Rectal smooth muscle tissue (tissue), 1 donor: ENCODE data around the gene MAP2K2.

Experiments used
- H3K27ac ChIP-seq: one replicate; pipeline ENCODE4 v1.7.0; 2013; ENCODE audit warnings: low read depth, low read length, inconsistent platforms
- H3K27me3 ChIP-seq: one replicate; pipeline ENCODE4 v1.7.0; 2013; ENCODE audit warnings: low read length; ENCODE audit not compliant: control insufficient read depth, insufficient read depth
- H3K36me3 ChIP-seq: one replicate; pipeline ENCODE4 v1.7.0; 2013; ENCODE audit warnings: low read length; ENCODE audit not compliant: control insufficient read depth, insufficient read depth
- H3K4me1 ChIP-seq: one replicate; pipeline ENCODE4 v1.7.0; 2013; ENCODE audit warnings: low read length; ENCODE audit not compliant: control insufficient read depth, insufficient read depth
- H3K4me3 ChIP-seq: one replicate; pipeline ENCODE4 v1.7.0; 2013; ENCODE audit warnings: low read length
- H3K9ac ChIP-seq: one replicate; pipeline ENCODE4 v1.7.0; 2013; ENCODE audit warnings: low read length

The MAP2K2 gene

DNA sequence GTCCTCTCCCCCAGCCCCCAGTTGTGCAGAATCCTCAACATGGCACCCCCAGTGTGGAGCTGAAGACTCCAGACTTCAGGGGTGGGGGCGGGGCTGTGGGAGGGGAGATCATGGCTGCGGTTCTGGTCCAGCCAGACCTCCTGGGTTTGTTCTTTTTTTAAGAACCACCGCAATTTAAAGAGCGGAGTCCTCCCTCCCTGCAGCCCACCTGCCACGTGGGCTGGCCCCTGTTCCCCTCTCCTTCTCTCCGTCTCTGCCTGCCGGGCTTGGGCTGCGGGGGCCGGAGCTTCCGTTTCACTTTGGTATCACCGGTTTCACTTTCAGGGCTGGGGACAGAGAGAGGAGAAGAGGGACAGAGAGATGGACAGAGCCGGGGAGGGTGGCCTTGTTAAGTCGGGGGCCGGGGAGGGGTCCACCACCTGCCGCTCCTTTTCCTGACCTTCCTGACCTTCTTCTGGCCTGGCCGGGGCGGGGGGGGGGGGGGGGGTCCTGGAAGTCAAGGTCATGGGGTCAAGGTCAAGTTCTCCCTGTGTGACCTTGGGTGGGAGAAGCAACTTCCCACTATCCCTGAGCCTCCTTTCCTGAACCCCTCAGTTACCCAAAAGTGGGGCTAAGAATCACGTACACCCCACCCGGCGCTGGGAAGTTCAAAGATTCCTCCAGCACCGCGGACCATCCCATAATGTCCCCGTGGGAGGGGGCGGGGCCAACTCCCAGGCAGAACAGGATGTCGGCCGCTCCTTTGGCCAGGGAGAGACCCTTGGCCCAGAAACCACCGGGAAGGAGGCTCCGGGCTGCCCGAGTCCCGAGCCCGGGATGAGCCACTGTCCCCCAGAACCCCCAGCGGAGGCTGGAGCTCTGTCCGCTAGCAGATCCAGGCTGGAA, 45.9 kb downstream of the MAP2K2 start:
- Histone ChIP-seq H3K27ac (peak overlapping the region; percentile 62), H3K9ac (no peak overlapping the region), H3K27me3 (no peaks in the 10 kb centered on the region), H3K36me3 (no peaks in the 10 kb centered on the region), H3K4me1 (peaks cover 2% of the 10 kb centered on the region), H3K4me3 (peak overlapping the region; percentile 65)

DNA sequence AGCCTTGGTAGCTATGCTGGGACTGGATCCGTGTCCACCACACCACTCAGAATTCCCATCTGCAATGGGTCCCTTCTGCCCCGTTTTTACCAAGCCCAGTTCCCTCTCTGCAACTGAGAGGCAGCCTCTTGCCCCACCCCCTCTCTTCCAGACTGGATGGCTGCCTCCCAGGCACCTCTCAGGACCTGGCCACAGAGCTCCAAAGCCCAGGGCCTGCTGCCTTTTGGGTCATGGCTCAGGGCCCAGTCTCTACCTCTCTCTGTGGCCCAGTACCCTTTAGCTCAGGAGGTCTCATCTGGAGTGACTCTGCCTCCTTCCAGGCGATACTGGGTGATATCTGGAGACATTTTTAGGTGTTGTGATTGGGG, 46.9 kb downstream of the MAP2K2 start:
- H3K9ac ChIP-seq = no peak overlapping the region
- no peaks in the 10 kb centered on the region for H3K36me3 ChIP-seq
- peaks cover 2% of the 10 kb centered on the region for H3K4me1 ChIP-seq
- peak overlapping the region; percentile 62 for H3K27ac ChIP-seq
- H3K27me3 ChIP-seq = no peaks in the 10 kb centered on the region
- no peak overlapping the region for H3K4me3 ChIP-seq

DNA sequence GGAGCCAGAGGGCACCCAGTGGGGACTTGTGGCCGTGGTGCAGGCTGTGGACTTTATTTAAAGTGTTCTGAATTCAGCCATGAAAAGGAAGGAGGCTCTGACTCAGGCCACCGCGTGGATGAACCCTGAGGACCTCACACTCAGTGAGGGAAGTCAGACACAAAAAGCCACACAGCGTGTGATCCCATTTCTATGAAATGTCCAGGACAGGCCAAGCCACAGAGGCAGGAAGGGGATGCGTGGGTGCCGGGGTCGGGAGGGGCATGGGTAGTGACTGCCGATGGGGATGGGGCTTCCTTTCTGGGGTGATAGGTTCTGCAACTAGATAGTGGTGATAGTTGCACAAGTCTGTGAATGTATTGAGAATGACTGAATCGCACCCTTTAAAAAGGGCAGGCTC, 48.5 kb downstream of the MAP2K2 start:
- Histone ChIP-seq H3K36me3 (no peaks in the 10 kb centered on the region), H3K9ac (no peak overlapping the region), H3K4me3 (no peak overlapping the region), H3K4me1 (peaks cover 2% of the 10 kb centered on the region), H3K27me3 (no peaks in the 10 kb centered on the region), H3K27ac (no peak overlapping the region)

GRCh38 chr19:4071610-4072009, 52.3 kb downstream of the MAP2K2 start:
- no peak overlapping the region for H3K27ac ChIP-seq
- no peak overlapping the region for H3K4me3 ChIP-seq
- peaks cover 5% of the 10 kb centered on the region for H3K4me1 ChIP-seq
- H3K36me3 ChIP-seq = no peaks in the 10 kb centered on the region
- no peaks in the 10 kb centered on the region for H3K27me3 ChIP-seq
- no peak overlapping the region for H3K9ac ChIP-seq

GRCh38 chr19:4069331-4069959, 54.5 kb downstream of the MAP2K2 start:
- H3K36me3 ChIP-seq = no peaks in the 10 kb centered on the region
- H3K27me3 ChIP-seq = no peaks in the 10 kb centered on the region
- peaks cover 5% of the 10 kb centered on the region for H3K4me1 ChIP-seq
- H3K9ac ChIP-seq = no peak overlapping the region
- H3K27ac ChIP-seq = no peak overlapping the region
- H3K4me3 ChIP-seq = peak overlapping the region; percentile 27

DNA sequence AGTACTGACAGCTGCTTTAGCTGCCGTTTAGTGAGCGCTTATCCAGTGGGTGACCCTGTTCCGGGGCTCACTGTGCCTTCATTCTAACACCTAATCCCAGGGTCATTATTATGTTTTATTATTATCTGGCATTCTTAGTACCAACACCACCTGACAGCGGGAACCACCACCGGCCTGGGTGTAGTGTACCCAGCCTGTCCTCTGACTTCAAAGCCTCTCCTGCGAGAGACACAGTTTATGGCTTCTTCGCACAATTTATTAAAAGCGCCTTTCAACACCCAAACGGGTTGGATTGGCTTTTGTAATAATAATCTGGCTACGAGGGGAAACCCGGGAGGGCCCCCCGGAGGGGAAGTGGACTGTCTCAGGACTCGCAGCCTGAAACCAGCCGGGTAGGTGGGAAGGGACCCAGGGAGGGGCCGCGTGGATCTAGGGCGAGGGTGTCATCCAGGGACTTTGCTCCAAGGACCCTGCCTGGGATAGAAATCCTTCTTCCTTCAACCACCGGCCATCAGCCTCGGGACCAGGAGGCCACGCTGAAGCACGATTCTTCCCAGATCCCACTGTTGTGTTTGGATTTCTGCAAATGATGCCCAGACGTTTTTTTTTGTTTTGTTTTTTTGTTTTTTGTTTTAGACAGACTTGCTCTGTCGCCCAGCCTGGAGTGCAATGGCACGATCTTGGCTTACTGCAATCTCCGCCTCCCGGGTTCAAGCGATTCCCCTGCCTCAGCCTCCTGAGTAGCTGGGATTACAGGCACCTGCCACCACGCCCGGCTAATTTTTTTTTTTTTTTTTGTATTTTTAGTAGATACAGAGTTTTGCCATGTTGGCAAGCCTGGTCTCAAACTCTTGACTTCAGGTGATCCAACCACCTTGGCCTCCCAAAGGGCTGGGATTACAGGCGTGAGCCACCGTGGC, 55.6 kb downstream of the MAP2K2 start:
- Histone ChIP-seq H3K36me3 (no peaks in the 10 kb centered on the region), H3K4me1 (peaks cover 10% of the 10 kb centered on the region), H3K27ac (peak overlapping the region; percentile 93), H3K4me3 (peak overlapping the region; percentile 60), H3K27me3 (no peaks in the 10 kb centered on the region), H3K9ac (peak overlapping the region; percentile 10)

GRCh38 chr19:4067396-4068046, 56.4 kb downstream of the MAP2K2 start:
- peaks cover 17% of the 10 kb centered on the region for H3K4me1 ChIP-seq
- peak overlapping the region; percentile 30 for H3K9ac ChIP-seq
- no peaks in the 10 kb centered on the region for H3K27me3 ChIP-seq
- H3K36me3 ChIP-seq = no peaks in the 10 kb centered on the region
- H3K27ac ChIP-seq = peak overlapping the region; percentile 93
- H3K4me3 ChIP-seq = peak overlapping the region; percentile 60

DNA sequence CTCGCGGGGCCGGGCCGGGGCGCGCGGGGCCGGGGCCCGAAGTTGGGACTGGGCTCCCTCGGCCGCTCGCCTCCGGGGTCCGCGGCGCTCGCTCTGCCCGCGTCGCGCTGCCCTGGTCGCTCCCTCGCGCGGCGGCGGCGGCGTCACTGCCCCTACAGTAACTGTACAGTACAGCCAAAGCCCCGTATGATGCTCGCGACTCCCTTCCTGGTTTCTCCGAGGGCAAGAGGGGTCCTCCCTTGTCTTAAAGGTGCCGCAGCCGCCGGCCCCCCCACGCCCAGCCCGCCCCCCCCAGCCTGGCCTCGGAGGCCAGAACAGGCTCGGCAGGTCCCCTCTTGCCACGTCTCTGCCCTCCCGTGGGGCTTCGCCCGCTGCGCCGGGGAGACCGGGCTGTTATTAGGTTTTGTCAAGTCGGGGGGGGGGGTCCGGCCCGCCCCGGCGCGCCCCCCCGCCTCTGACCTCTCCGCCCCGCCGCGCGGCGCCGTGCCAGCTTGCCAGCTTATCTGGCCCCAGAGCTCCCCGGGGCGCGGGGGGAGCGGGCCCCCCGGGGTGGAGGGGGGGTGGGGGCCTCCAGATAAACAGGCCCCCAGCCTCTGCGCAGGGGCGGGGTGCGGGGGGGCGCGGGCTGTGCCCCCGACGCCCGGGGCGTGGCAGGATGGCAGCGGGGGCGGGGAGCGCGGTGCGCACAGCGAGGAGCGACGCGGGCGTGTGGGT, 57.1 kb downstream of the MAP2K2 start, which contains the start of gene ZBTB7A:
TSS of gene ZBTB7A (minus strand) at position 218 of the 714 bp plus-strand sequence. CDS start 11,667 bp downstream, outside the sequence.
- peak within 1 kb of the TSS; percentile 40 for H3K9ac ChIP-seq
- H3K4me3 ChIP-seq = peak within 1 kb of the TSS; percentile 71
- H3K27me3 ChIP-seq = no peaks in the 10 kb centered on the region
- peak within 1 kb of the TSS; percentile 93 for H3K27ac ChIP-seq
- no peaks in the 10 kb centered on the region for H3K36me3 ChIP-seq
- peaks cover 24% of the 10 kb centered on the region for H3K4me1 ChIP-seq

GRCh38 chr19:4066176-4066606, 57.7 kb downstream of the MAP2K2 start:
- Histone ChIP-seq H3K4me1 (peaks cover 29% of the 10 kb centered on the region), H3K27me3 (no peaks in the 10 kb centered on the region), H3K36me3 (no peaks in the 10 kb centered on the region), H3K4me3 (peak overlapping the region; percentile 71), H3K27ac (peak overlapping the region; percentile 93), H3K9ac (peak overlapping the region; percentile 40)

GRCh38 chr19:4065430-4066175, 58.3 kb downstream of the MAP2K2 start:
- H3K27ac ChIP-seq = peak overlapping the region; percentile 94
- H3K36me3 ChIP-seq = no peaks in the 10 kb centered on the region
- H3K9ac ChIP-seq = no peak overlapping the region
- no peaks in the 10 kb centered on the region for H3K27me3 ChIP-seq
- H3K4me3 ChIP-seq = peak overlapping the region; percentile 71
- peaks cover 35% of the 10 kb centered on the region for H3K4me1 ChIP-seq
